ENCODE measurements around the gene ELAVL2.
"Not testable (repeated sequence)": the region's sequence is repeated elsewhere in the genome, so short reads cannot be mapped to it uniquely, and the experiment has no call there.

The ELAVL2 gene

DNA sequence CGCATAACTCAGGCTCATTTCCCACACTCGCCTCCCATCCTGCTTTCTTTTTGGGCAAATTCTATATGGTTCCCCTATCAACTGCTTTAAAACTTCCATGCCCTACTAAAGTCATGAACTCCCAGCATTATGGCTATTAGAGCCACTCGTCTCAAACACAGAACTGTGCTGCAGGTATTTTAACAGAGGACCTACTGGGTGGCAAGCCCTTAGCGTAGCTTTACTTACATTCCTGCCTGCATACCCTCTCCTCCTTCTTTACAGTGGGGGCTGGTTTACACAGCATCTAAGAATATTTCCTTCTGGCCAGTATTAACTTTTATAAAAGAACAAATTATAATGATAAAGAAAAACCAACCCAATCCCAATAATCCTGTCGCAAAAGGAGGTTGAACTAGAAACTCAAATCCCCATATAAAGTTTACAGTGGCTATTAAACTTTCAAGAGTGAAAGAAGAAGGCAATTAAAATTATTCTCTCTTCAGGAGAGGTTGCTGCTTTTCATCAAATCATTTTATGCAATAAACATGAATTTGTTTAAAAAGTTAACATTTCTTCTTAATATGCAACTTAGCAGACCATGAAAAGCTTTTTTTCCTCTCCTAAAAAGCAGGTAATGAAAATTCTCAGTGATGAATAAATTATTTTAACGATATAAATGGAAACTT, 100.6 kb downstream of the ELAVL2 start:
- Histone ChIP-seq H3K27me3 (ENCODE audit: control insufficient read depth, insufficient read depth, low read length) (no peaks in the 10 kb centered on the region), H3K36me3 (ENCODE audit: control insufficient read depth, insufficient read depth, low read length) (no peaks in the 10 kb centered on the region), H3K9ac (ENCODE audit: low read length) (no peak overlapping the region), H3K27ac (ENCODE audit: low read depth, low read length) (no peak overlapping the region), H3K4me1 (ENCODE audit: control insufficient read depth, insufficient read depth, low read length) (no peaks in the 10 kb centered on the region), H3K4me3 (ENCODE audit: low read length) (no peak overlapping the region)

DNA sequence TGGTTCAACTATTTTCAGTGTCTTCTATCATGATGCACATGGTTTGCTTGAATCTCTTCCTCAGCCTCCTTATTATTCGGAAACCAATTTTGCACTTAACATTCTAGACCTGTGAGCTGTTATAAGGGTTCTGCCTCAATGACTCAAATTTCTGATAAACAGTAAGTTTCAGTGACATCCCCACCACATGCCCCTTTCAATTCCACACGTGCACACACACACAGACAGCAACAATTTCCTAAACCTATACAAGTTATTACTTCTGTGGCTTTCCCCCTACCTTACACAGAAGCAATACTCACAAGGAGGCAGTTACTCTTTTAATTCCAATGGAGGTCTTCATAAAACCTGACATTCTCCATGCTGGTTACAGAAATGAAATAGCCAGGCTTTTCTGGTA, 102.4 kb downstream of the ELAVL2 start:
- no peak overlapping the region for H3K9ac ChIP-seq (ENCODE audit: low read length)
- H3K27ac ChIP-seq (ENCODE audit: low read depth, low read length) = no peak overlapping the region
- no peaks in the 10 kb centered on the region for H3K27me3 ChIP-seq (ENCODE audit: control insufficient read depth, insufficient read depth, low read length)
- H3K36me3 ChIP-seq (ENCODE audit: control insufficient read depth, insufficient read depth, low read length) = no peaks in the 10 kb centered on the region
- no peak overlapping the region for H3K4me3 ChIP-seq (ENCODE audit: low read length)
- H3K4me1 ChIP-seq (ENCODE audit: control insufficient read depth, insufficient read depth, low read length) = no peaks in the 10 kb centered on the region

DNA sequence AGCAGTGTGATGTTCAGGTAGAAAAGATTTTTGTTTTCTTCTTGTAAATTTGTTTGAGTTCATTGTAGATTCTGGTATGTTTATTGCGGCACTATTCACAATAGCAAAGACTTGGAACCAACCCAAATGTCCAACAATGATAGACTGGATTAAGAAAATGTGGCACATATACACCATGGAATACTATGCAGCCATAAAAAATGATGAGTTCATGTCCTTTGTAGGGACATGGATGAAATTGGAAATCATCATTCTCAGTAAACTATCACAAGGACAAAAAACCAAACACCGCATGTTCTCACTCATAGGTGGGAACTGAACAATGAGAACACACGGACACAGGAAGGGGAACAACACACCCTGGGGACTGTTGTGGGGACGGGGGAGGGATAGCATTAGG, 103.0 kb downstream of the ELAVL2 start:
- not testable (repeated sequence) for H3K4me1 ChIP-seq (ENCODE audit: control insufficient read depth, insufficient read depth, low read length); H3K36me3 ChIP-seq (ENCODE audit: control insufficient read depth, insufficient read depth, low read length)

DNA sequence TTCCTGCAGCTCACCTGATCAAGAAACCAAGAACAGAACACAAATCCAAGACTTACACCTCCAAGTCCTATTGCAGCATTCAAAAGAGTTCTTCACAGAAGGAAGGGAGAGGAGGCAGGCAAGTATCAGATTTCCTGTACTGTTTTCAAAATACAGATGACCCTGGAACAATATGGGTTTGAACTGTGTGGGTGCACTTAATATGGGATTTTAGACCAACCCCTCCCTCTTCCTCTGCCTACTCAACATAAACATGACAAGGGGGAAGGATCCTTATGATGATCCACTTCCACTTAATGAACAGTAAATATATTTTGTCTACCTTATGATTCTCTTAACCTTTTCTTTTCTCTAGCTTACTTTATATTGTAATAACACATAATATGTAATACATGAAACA, 104.6 kb downstream of the ELAVL2 start:
- H3K4me3 ChIP-seq (ENCODE audit: low read length) = no peak overlapping the region
- H3K36me3 ChIP-seq (ENCODE audit: control insufficient read depth, insufficient read depth, low read length) = no peaks in the 10 kb centered on the region
- H3K27me3 ChIP-seq (ENCODE audit: control insufficient read depth, insufficient read depth, low read length) = no peaks in the 10 kb centered on the region
- H3K9ac ChIP-seq (ENCODE audit: low read length) = no peak overlapping the region
- H3K4me1 ChIP-seq (ENCODE audit: control insufficient read depth, insufficient read depth, low read length) = no peaks in the 10 kb centered on the region
- no peak overlapping the region for H3K27ac ChIP-seq (ENCODE audit: low read depth, low read length)

More for the DNA sequence above, 103.0 kb downstream of the ELAVL2 start:
- H3K4me3 ChIP-seq (ENCODE audit: low read length); H3K9ac ChIP-seq (ENCODE audit: low read length); H3K27ac ChIP-seq (ENCODE audit: low read depth, low read length); H3K27me3 ChIP-seq (ENCODE audit: control insufficient read depth, insufficient read depth, low read length): not testable (repeated sequence)

DNA sequence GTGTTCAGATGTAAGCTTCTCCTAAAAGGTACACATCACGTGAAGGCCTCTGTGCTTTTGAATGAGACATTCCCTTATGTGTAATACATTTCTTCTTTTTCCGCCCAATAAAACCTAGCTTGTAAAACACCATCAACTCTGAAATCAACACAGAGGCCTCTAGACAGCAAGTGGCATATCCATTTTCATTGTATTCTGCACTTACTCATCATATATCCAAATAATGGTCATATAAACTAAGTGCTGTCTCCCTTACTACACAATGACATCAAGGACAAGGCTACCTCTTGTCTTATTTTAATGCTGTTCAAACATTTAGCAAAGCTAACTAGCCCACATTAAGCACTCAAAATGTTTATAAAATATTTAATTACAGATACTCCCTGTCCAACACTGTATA, 108.5 kb downstream of the ELAVL2 start:
- H3K27ac ChIP-seq (ENCODE audit: low read depth, low read length) = no peak overlapping the region
- H3K27me3 ChIP-seq (ENCODE audit: control insufficient read depth, insufficient read depth, low read length) = no peaks in the 10 kb centered on the region
- no peak overlapping the region for H3K4me3 ChIP-seq (ENCODE audit: low read length)
- H3K9ac ChIP-seq (ENCODE audit: low read length) = no peak overlapping the region
- H3K36me3 ChIP-seq (ENCODE audit: control insufficient read depth, insufficient read depth, low read length) = no peaks in the 10 kb centered on the region
- no peaks in the 10 kb centered on the region for H3K4me1 ChIP-seq (ENCODE audit: control insufficient read depth, insufficient read depth, low read length)

DNA sequence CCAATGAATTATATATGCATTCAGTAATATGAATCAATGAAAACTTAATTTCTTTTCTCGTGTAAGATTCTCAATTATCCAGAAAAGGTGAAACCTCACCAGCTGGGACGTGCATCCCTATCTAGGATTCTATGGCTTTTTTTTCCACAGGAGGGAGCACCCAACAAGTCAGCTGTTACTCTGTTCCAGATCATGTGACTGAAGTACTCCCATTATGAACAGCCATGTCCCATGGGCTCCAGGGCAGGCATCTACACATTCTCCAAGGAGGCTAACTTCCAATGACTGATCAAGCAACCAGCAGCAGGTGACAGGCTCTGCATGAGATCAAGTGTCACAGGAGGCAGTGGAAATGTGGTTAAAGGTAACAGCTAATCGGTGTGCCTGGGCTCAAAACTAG, 118.8 kb downstream of the ELAVL2 start:
- H3K27me3 ChIP-seq (ENCODE audit: control insufficient read depth, insufficient read depth, low read length) = no peaks in the 10 kb centered on the region
- no peak overlapping the region for H3K27ac ChIP-seq (ENCODE audit: low read depth, low read length)
- H3K4me1 ChIP-seq (ENCODE audit: control insufficient read depth, insufficient read depth, low read length) = no peaks in the 10 kb centered on the region
- H3K9ac ChIP-seq (ENCODE audit: low read length) = no peak overlapping the region
- no peaks in the 10 kb centered on the region for H3K36me3 ChIP-seq (ENCODE audit: control insufficient read depth, insufficient read depth, low read length)
- H3K4me3 ChIP-seq (ENCODE audit: low read length) = no peak overlapping the region

DNA sequence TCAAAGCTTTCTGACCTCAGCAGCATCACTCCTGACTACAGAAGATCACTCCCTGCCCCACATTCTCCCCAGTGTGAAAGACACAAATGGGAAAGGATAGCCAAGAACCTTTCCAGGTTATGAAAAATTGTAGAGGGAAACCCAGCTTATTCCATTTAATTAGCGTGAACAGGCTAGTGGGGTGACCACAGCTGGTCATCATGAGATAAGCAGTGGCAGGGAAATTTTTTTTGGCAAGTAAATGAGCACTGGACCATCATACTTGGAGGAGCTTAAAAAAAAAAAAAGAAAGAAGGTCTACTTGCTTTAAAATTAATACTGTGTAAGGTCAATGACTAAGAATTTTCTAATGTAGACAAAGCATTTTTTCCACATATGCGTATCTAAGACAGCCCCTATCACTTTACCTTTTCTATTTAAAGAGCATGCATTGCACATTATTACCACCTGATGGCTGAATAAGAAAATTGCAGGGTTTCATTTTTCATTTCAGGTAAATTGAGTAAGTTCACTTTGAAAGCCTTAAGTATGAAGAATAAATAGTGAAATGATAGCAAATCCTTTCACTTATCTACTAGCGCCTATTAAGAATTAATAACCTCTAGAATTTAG, 123.6 kb downstream of the ELAVL2 start:
- Histone ChIP-seq H3K4me3 (ENCODE audit: low read length) (no peak overlapping the region), H3K4me1 (ENCODE audit: control insufficient read depth, insufficient read depth, low read length) (no peaks in the 10 kb centered on the region), H3K27ac (ENCODE audit: low read depth, low read length) (no peak overlapping the region), H3K9ac (ENCODE audit: low read length) (no peak overlapping the region), H3K27me3 (ENCODE audit: control insufficient read depth, insufficient read depth, low read length) (no peaks in the 10 kb centered on the region), H3K36me3 (ENCODE audit: control insufficient read depth, insufficient read depth, low read length) (no peaks in the 10 kb centered on the region)

DNA sequence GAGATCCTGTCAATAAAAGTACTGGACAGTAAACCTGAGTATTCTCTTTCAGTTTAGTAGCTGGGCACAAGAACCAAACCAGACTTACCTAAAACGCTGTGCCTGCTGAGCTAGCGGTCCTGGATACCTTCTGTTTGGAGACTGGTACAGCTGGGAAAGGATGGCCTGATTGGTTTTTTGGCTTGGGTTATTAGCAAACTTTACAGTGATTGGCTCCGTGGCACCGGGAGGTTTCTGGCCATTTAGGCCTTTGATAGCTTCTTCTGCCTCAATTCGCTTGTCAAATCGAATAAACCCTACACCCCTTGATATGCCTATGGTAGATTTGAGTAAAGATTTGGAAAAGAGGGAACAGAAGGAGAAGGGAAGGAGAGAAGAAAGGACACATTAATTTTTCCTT, 124.7 kb downstream of the ELAVL2 start:
- no peak overlapping the region for H3K9ac ChIP-seq (ENCODE audit: low read length)
- no peaks in the 10 kb centered on the region for H3K27me3 ChIP-seq (ENCODE audit: control insufficient read depth, insufficient read depth, low read length)
- H3K27ac ChIP-seq (ENCODE audit: low read depth, low read length) = no peak overlapping the region
- H3K4me1 ChIP-seq (ENCODE audit: control insufficient read depth, insufficient read depth, low read length) = no peaks in the 10 kb centered on the region
- no peak overlapping the region for H3K4me3 ChIP-seq (ENCODE audit: low read length)
- H3K36me3 ChIP-seq (ENCODE audit: control insufficient read depth, insufficient read depth, low read length) = no peaks in the 10 kb centered on the region

DNA sequence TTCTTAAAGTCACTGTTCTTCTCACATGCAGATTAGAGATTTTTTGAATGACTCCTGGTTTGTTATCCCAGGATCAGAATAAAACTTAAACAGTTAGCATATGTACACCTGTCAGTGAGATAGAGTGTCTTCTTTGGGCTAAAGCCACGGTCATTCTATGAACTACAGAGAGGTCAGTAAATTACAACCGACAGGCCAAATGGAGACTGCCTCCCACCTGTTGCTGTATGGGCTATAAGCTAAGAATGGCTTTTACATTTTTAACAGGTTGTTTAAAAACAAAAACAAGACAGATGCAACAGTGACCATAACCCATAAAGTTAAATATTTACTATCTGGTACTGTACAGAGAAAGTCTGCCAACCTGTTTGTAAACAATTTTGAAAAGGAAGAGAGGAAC, 125.7 kb downstream of the ELAVL2 start:
- H3K9ac ChIP-seq (ENCODE audit: low read length) = no peak overlapping the region
- no peak overlapping the region for H3K27ac ChIP-seq (ENCODE audit: low read depth, low read length)
- no peaks in the 10 kb centered on the region for H3K4me1 ChIP-seq (ENCODE audit: control insufficient read depth, insufficient read depth, low read length)
- H3K4me3 ChIP-seq (ENCODE audit: low read length) = no peak overlapping the region
- H3K36me3 ChIP-seq (ENCODE audit: control insufficient read depth, insufficient read depth, low read length) = no peaks in the 10 kb centered on the region
- no peaks in the 10 kb centered on the region for H3K27me3 ChIP-seq (ENCODE audit: control insufficient read depth, insufficient read depth, low read length)

DNA sequence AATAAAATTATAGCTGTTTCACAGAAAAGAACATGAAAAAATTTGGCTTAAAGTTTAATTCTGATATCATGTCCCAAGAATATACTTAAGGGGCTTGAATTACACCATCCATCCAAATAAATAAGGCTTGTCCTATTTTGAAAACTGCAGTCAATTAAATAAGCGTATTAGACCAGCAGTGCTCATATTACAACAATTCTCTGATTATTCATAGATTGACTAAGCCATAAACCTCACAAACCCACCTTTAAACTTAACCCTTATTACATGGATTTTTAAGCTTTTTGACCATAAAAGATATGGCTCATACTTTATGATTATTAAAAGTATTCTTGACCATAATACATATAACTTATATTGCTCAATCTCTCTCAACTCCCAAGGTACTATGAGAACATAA, 127.9 kb downstream of the ELAVL2 start:
- H3K4me1 ChIP-seq (ENCODE audit: control insufficient read depth, insufficient read depth, low read length) = no peaks in the 10 kb centered on the region
- no peak overlapping the region for H3K27ac ChIP-seq (ENCODE audit: low read depth, low read length)
- no peak overlapping the region for H3K4me3 ChIP-seq (ENCODE audit: low read length)
- no peak overlapping the region for H3K9ac ChIP-seq (ENCODE audit: low read length)
- no peaks in the 10 kb centered on the region for H3K36me3 ChIP-seq (ENCODE audit: control insufficient read depth, insufficient read depth, low read length)
- H3K27me3 ChIP-seq (ENCODE audit: control insufficient read depth, insufficient read depth, low read length) = no peaks in the 10 kb centered on the region

DNA sequence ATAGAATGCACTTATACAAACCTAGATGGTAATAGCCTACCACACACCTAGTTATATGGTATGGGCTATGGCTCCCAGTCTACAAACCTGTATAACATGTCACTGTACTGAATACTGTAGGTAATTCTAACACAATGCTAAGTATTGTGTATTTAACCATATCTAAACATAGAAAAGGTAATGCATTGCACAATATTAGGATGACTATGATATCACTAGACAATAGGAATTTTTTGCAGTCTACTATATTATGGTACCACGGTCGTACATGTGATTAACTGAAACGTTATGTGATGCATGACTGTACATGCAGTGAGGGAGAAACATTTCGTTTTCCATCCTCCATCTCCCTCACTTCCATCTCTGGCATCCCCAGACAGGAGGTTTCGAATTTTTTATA, 130.5 kb downstream of the ELAVL2 start:
- Histone ChIP-seq H3K4me1 (ENCODE audit: control insufficient read depth, insufficient read depth, low read length) (no peaks in the 10 kb centered on the region), H3K27ac (ENCODE audit: low read depth, low read length) (no peak overlapping the region), H3K36me3 (ENCODE audit: control insufficient read depth, insufficient read depth, low read length) (no peaks in the 10 kb centered on the region), H3K27me3 (ENCODE audit: control insufficient read depth, insufficient read depth, low read length) (no peaks in the 10 kb centered on the region), H3K9ac (ENCODE audit: low read length) (no peak overlapping the region), H3K4me3 (ENCODE audit: low read length) (no peak overlapping the region)

DNA sequence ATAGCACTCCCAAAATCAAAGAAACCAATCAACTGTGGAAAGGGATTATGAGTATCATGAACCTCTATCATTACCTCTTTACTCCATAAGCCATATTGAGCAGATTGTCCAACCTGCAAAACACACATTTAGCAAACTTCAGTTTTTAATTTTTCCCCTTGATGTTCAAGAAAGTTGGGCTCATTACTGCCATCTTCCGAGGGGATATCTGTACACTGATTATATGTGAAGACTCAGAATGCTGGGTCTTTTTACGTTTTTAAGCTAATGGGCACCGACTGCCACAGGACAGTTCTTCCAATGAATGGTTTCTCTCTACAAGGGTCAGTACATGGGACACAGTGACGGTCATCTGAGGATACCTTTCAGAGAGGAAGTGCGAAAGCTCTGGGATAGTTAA, 132.7 kb downstream of the ELAVL2 start:
- Histone ChIP-seq H3K4me1 (ENCODE audit: control insufficient read depth, insufficient read depth, low read length) (no peaks in the 10 kb centered on the region), H3K27ac (ENCODE audit: low read depth, low read length) (no peak overlapping the region), H3K27me3 (ENCODE audit: control insufficient read depth, insufficient read depth, low read length) (no peaks in the 10 kb centered on the region), H3K4me3 (ENCODE audit: low read length) (no peak overlapping the region), H3K9ac (ENCODE audit: low read length) (no peak overlapping the region), H3K36me3 (ENCODE audit: control insufficient read depth, insufficient read depth, low read length) (no peaks in the 10 kb centered on the region)

DNA sequence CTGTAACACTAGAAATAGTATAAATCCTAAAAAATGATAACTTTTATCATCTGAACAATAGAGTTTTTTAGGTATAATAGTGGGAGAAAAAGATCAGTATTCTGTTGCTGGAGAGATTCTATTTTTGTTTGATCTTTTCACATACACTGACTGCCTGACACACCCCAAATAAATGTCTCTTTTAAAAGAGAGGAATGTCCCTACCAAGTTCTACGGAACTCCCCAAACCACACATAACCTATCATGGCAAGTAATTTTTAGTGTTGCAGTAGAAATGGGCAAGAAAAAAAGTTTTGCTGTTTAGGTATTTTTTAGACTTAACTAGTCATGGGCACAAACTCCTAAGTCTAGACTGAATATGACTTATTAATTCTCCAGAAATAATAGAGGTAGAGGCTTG, 139.1 kb downstream of the ELAVL2 start:
- H3K4me3 ChIP-seq (ENCODE audit: low read length) = no peak overlapping the region

More for the DNA sequence above, 139.1 kb downstream of the ELAVL2 start:
- Histone ChIP-seq H3K4me1 (ENCODE audit: control insufficient read depth, insufficient read depth, low read length) (no peaks in the 10 kb centered on the region), H3K27me3 (ENCODE audit: control insufficient read depth, insufficient read depth, low read length) (no peaks in the 10 kb centered on the region), H3K27ac (ENCODE audit: low read depth, low read length) (no peak overlapping the region), H3K9ac (ENCODE audit: low read length) (no peak overlapping the region), H3K36me3 (ENCODE audit: control insufficient read depth, insufficient read depth, low read length) (no peaks in the 10 kb centered on the region)

Measured in rectal smooth muscle tissue (tissue), 1 donor.